ENCODE results near the gene ZNF750.

GRCh38 chr17:82822281-82822680 lies 17.5 kb downstream of the ZNF750 start:
- TF ChIP-seq GATA2 (IDR thresholded peaks at IDR 0.05; ENCODE audit: low read depth, low read length) (no peak), GATA3 (IDR thresholded peaks at IDR 0.05; ENCODE audit: low read depth, low read length) (no peak)

Measured in SH-SY5Y (cell line).